ENCODE measurements around the gene ZDHHC11B. TPM values are rescaled to one million over a fixed set of nuclear protein-coding genes. Genes with fewer than 3 reads are reported as not detected.
"Not testable (repeated sequence)": the region's sequence is repeated elsewhere in the genome, so short reads cannot be mapped to it uniquely, and the experiment has no call there.

Gene ZDHHC11B
- total and polyA plus RNA-seq, 2 of the 13 experiments (the other 11 are each of a cell fraction or from before 2014, with no cell fraction given): 0.11 to 0.12 TPM

DNA sequence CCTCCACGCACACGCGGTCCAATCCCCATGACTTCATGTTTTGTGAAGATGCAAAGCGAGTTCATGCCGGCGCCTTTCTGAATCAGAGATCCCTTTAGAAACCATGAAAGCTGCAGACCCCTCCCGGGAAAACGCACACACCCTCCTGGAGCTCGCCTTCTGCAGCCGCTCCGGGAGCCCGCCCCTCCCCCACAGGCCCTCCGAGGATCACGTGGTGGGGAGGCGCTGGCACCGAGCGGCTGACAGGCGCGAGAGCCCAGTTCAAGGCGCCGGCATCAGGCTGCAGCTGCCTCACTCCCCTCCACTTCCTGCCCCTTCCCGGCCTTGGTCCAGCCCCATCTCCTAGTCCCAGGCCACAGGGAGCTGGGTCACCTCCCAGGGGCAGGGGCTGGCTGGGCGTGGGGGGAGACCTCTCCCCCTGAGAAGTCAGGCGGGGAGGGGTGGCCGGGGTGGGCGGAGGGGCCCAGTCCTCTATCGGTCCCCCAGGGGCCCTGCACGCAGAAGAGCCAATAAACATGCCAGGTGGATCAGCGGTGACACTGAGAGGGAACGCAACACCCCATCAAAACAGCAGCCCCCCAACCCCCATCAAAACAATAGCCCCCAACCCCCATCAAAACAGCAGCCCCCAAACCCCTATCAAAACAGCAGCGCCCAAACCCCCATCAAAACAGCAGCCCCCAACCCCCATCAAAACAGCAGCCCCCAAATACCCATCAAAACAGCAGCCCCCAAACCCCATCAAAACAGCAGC lies 1.3 kb downstream of the ZDHHC11B start:
- H3K9ac ChIP-seq (ENCODE audit: insufficient read depth, low read depth, low read length); H2AFZ ChIP-seq (ENCODE audit: low read length); H3K79me2 ChIP-seq (ENCODE audit: insufficient read depth, low read length); H3K9me3 ChIP-seq (ENCODE audit: low read length); H4K20me1 ChIP-seq (ENCODE audit: insufficient read depth, low read length); intact Hi-C loops (cut with micrococcal nuclease; ENCODE audit: unreplicated experiment); H3K4me1 ChIP-seq (ENCODE audit: insufficient read depth, low read length); POLR2A ChIA-PET; H3K4me2 ChIP-seq (ENCODE audit: low read depth, low read length); in situ Hi-C loops (cut with HindIII; ENCODE audit: extremely low pct_ligation_motif_present, low pct_unique_long_range_greater_than_20kb); CTCF ChIA-PET (ENCODE audit: low intra/inter-chr PET ratio, low total read pairs); DNase-seq (ENCODE audit: low spot score); H3K36me3 ChIP-seq (replicated peaks in 1 of 2; ENCODE audit: control insufficient read depth in 1 of 2, insufficient read depth in 2 of 2, low read length in 2 of 2); BruUV-seq (replicated peaks); H3K27ac ChIP-seq (ENCODE audit: extremely low read length, insufficient read depth, low read length): not testable (repeated sequence)
- TF ChIP-seq GABPB1 (CRISPR knock-in tag; IDR thresholded peaks at IDR 0.05): peak; percentile 59; the same call in 1 of the 2 replicates
- peak; percentile 85 for TF ChIP-seq ZNF281 (CRISPR knock-in tag; IDR thresholded peaks at IDR 0.05; ENCODE audit: borderline replicate concordance)
- TF ChIP-seq TFE3 (CRISPR knock-in tag; IDR thresholded peaks at IDR 0.05): 0 out of 2 replicates have a peak, but pooled peaks have one; percentile 20
- ATAC-seq: peak; percentile 34
- peaks cover 6 to 16% of the 10 kb centered on the region in 2 experiments; a peak in 4 of 5 replicates for H3K27me3 ChIP-seq (ENCODE audit: control insufficient read depth in 1 of 2, insufficient read depth in 2 of 2, low read length in 2 of 2)
- H3K4me3 ChIP-seq (replicated peaks in 1 of 3; ENCODE audit: insufficient read depth in 1 of 3, low read depth in 2 of 3, low read length in 3 of 3): peak overlapping the region in 1 of 3 experiments; percentile 10; a peak in 1 of 6 replicates
- peak; percentile 58 for FAIRE-seq
- 15% methylated on average over 28 of the region's 31 CpGs for WGBS (ENCODE audit: low lambda C conversion rate)

- H3K27me3 ChIP-seq (ENCODE audit: control insufficient read depth in 1 of 2, insufficient read depth in 2 of 2, low read length in 2 of 2): peaks cover 5 to 12% of the 10 kb centered on the region in 2 experiments; a peak in 3 of 5 replicates
- ATAC-seq: peak; percentile 21
- CTCF ChIA-PET (ENCODE audit: low intra/inter-chr PET ratio, low total read pairs); H3K79me2 ChIP-seq (ENCODE audit: insufficient read depth, low read length); H3K4me1 ChIP-seq (ENCODE audit: insufficient read depth, low read length); H4K20me1 ChIP-seq (ENCODE audit: insufficient read depth, low read length); H3K4me2 ChIP-seq (ENCODE audit: low read depth, low read length); H3K36me3 ChIP-seq (replicated peaks in 1 of 2; ENCODE audit: control insufficient read depth in 1 of 2, insufficient read depth in 2 of 2, low read length in 2 of 2); FAIRE-seq; BruUV-seq (replicated peaks); POLR2A ChIA-PET; intact Hi-C loops (cut with micrococcal nuclease; ENCODE audit: unreplicated experiment); H3K9me3 ChIP-seq (ENCODE audit: low read length); H3K27ac ChIP-seq (ENCODE audit: extremely low read length, insufficient read depth, low read length); in situ Hi-C loops (cut with HindIII; ENCODE audit: extremely low pct_ligation_motif_present, low pct_unique_long_range_greater_than_20kb); H2AFZ ChIP-seq (ENCODE audit: low read length); DNase-seq (ENCODE audit: low spot score); H3K9ac ChIP-seq (ENCODE audit: insufficient read depth, low read depth, low read length); H3K4me3 ChIP-seq (replicated peaks in 1 of 3; ENCODE audit: insufficient read depth in 1 of 3, low read depth in 2 of 3, low read length in 3 of 3): not testable (repeated sequence)
- no CpG with 5 or more reads among the region's 12 CpGs for WGBS (ENCODE audit: low lambda C conversion rate)
Measured at GRCh38 chr5:782356-782755, 2.2 kb downstream of the ZDHHC11B start.

GRCh38 chr5:780571-780970 lies 4.0 kb downstream of the ZDHHC11B start:
- ATAC-seq; H3K9ac ChIP-seq (ENCODE audit: insufficient read depth, low read depth, low read length); intact Hi-C loops (cut with micrococcal nuclease; ENCODE audit: unreplicated experiment); H4K20me1 ChIP-seq (ENCODE audit: insufficient read depth, low read length); BruUV-seq (replicated peaks); H3K4me3 ChIP-seq (replicated peaks in 1 of 3; ENCODE audit: insufficient read depth in 1 of 3, low read depth in 2 of 3, low read length in 3 of 3); FAIRE-seq; H2AFZ ChIP-seq (ENCODE audit: low read length); in situ Hi-C loops (cut with HindIII; ENCODE audit: extremely low pct_ligation_motif_present, low pct_unique_long_range_greater_than_20kb); POLR2A ChIA-PET; H3K36me3 ChIP-seq (replicated peaks in 1 of 2; ENCODE audit: control insufficient read depth in 1 of 2, insufficient read depth in 2 of 2, low read length in 2 of 2); CTCF ChIA-PET (ENCODE audit: low intra/inter-chr PET ratio, low total read pairs); H3K27ac ChIP-seq (ENCODE audit: extremely low read length, insufficient read depth, low read length); H3K4me1 ChIP-seq (ENCODE audit: insufficient read depth, low read length); DNase-seq (ENCODE audit: low spot score); H3K79me2 ChIP-seq (ENCODE audit: insufficient read depth, low read length); H3K9me3 ChIP-seq (ENCODE audit: low read length); H3K4me2 ChIP-seq (ENCODE audit: low read depth, low read length): not testable (repeated sequence)
- WGBS (ENCODE audit: low lambda C conversion rate): 61% methylated on average over 14 of the region's 17 CpGs
- H3K27me3 ChIP-seq (ENCODE audit: control insufficient read depth in 1 of 2, insufficient read depth in 2 of 2, low read length in 2 of 2): peaks cover 6 to 28% of the 10 kb centered on the region in 2 experiments; a peak in 4 of 5 replicates
